ENCODE measurements around the gene CERS2.

GRCh38 chr1:150966011-150966410, 8.6 kb downstream of the CERS2 start:
- TF ChIP-seq CTCF (IDR thresholded peaks at IDR 0.05) = no peak
- no peak for TF ChIP-seq POLR2A (IDR thresholded peaks at IDR 0.05)

All from esophagus squamous epithelium (tissue), 4 donors.